GM12872 (cell line): ENCODE results near the gene IL20RB.

Source experiments
- CTCF ChIP-seq: IDR thresholded peaks from 3 replicates; pipeline ENCODE4 v1.5.1; 2011; ENCODE audit warnings: low read depth, mild to moderate bottlenecking, low read length, moderate library complexity; ENCODE audit not compliant: insufficient read depth

Gene IL20RB

GRCh38 chr3:136946978-136947377, 10.8 kb upstream of the IL20RB start:
- no peak for TF ChIP-seq CTCF

GRCh38 chr3:136947477-136947876, 10.3 kb upstream of the IL20RB start:
- no peak for TF ChIP-seq CTCF

GRCh38 chr3:136949146-136949545, 8.6 kb upstream of the IL20RB start:
- no peak for TF ChIP-seq CTCF

- TF ChIP-seq CTCF: no peak
Measured at GRCh38 chr3:136949708-136950107, 8.1 kb upstream of the IL20RB start.

GRCh38 chr3:136950623-136951022, 7.2 kb upstream of the IL20RB start:
- TF ChIP-seq CTCF: no peak

- TF ChIP-seq CTCF: no peak
Measured at GRCh38 chr3:136952292-136952691, 5.5 kb upstream of the IL20RB start.

- no peak for TF ChIP-seq CTCF
Measured at GRCh38 chr3:136954251-136954650, 3.5 kb upstream of the IL20RB start.

- TF ChIP-seq CTCF: no peak
Measured at GRCh38 chr3:136954980-136955780, 2.6 kb upstream of the IL20RB start.
